GM10266 (cell line): ENCODE data around the gene CLEC4F.

ENCODE experiments used
- DNase-seq: peaks from one replicate; pipeline ENCODE4 v3.0.0; 2012; ENCODE audit errors: extremely low spot score
- TF ChIP-seq, protein P1 (sequence below): IDR thresholded peaks from 2 replicates; pipeline ENCODE4 v1.5.1; 2012; ENCODE audit warnings: mild to moderate bottlenecking, low read depth; ENCODE audit not compliant: control insufficient read depth, insufficient read depth; ENCODE audit errors: missing control alignments

CLEC4F gene

GRCh38 chr2:70797506-70797905 lies 22.9 kb downstream of the CLEC4F start:
- TF ChIP-seq, protein P1, sequence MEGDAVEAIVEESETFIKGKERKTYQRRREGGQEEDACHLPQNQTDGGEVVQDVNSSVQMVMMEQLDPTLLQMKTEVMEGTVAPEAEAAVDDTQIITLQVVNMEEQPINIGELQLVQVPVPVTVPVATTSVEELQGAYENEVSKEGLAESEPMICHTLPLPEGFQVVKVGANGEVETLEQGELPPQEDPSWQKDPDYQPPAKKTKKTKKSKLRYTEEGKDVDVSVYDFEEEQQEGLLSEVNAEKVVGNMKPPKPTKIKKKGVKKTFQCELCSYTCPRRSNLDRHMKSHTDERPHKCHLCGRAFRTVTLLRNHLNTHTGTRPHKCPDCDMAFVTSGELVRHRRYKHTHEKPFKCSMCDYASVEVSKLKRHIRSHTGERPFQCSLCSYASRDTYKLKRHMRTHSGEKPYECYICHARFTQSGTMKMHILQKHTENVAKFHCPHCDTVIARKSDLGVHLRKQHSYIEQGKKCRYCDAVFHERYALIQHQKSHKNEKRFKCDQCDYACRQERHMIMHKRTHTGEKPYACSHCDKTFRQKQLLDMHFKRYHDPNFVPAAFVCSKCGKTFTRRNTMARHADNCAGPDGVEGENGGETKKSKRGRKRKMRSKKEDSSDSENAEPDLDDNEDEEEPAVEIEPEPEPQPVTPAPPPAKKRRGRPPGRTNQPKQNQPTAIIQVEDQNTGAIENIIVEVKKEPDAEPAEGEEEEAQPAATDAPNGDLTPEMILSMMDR: no peak
- DNase-seq: no peak

- TF ChIP-seq, protein P1: no peak
- no peak for DNase-seq
Measured at GRCh38 chr2:70796262-70796661, 24.1 kb downstream of the CLEC4F start.

DNA sequence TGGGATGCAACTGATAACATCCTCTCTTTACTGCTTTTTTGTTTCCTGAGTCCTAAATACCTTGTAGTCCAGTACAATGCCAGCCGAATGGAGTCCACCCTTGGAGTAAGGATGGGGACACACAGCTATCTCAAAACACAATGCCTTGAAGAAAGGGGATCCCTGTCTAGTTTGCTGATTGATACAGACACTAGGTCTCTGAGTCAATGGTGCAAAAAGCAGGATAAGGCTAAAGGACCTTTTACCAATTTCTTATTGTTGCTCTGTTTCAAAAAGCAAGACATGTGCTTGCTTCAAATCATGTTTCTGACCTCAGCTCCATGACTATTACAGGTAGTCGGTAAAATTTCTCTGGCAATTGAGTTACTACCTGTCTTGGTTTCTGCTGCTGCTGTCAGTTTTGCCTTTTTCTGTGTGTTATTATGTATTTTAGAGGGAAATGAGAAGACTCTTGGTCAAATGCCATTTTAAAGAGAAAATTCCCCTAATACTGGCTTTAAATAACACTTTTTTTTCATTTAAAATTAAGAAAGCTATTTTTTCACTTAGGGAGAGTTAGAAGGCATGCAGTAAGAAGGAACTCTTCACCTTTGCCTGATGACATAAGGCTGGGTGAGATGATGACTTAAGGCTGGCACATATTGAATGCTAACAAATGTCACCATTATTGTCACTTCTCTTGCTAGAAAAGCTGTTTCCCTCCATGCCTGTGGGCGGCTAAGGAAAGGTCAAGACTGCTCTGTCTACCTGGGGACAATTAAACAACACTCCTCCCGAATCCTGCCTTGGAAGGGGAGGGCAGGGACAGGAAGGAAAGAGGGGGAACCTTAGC lies 25.0 kb downstream of the CLEC4F start:
- TF ChIP-seq, protein P1: no peak
- no peak for DNase-seq

- TF ChIP-seq, protein P1: no peak
- no peak for DNase-seq
Measured at GRCh38 chr2:70793450-70793849, 26.9 kb downstream of the CLEC4F start.

DNA sequence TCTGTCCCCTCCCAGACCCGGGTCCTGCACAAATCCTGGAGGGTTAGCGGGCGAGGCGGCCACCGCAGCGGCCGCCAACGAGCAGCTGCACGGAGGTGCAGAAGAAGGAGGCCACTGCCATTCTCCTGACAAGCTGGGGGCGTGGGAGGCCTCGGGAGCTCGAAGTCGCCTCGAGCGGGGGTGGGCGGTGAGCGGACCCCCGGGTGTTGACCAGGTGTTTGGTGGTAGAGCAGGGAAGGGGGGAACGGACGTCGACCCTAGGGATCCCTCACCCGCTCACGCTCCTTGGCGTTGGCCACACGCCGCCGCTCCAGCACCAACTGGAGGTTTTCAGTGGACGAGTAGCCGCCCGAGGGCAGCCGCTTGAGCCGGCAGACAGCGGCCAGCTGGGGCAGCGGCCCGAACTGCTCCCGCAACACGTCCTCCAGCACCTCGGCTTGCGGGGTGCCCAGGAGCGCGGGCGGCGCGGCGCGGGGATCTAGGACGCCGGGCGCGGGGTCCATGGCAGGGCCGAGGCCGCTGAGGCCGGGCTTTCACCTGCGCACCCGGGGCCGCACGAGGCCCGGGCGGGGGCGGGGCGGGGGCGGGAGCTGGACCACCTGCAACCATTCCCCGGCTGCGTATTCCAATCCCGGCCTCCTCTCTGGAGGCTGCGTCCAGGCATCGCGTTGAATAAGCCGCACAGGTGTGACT lies 30.1 kb downstream of the CLEC4F start, which contains the start of gene FIGLA:
Gene FIGLA (minus strand): TSS at position 508 of the 693 bp plus-strand sequence. CDS start 5 bp downstream, at position 503.
- no peak for DNase-seq
- TF ChIP-seq, protein P1: no peak

DNA sequence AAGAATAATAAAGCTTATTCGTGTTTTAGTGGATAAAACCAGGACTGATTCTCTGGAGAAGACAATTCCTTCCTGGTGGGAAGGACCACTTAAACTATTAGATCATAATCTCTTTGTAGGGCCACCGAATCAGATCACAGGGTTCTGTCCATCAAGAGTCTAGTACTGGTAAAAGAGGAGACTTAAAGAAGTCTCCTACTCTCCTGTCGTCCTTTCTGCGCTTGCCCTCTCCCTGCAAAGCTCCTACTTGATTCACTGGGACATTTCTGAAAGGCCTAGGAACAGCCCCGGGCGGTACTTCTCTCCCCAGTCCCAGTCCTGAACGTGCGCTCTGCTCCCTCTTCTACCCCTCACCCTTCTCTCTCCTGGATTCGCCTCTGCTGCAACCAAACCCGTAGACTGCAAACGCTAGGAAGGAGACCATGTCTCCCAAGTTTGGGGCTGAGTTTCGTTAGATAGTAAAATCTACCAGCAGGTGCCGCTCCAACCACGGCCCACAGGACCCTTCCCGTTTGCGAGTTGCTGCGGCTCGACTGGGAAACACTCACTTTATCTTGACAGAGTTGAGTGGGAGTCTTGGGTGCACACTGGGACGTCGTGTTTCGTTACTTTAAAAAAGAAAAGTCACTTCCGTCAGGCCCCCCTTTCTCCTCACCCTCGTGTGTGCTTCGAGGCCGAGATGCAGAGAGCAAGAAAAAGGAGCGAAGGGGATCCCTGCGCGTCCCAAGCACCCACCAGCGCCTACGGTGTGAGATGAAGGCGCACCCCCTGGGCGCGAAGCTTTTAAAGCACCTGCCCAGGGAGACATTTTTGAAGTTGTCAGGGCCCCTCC lies 30.9 kb downstream of the CLEC4F start:
- TF ChIP-seq, protein P1: peak; percentile 58
- peak; percentile 80 for DNase-seq
